ENCODE results near the gene FAM163B. TPM values are rescaled to one million over a fixed set of nuclear protein-coding genes. Genes with fewer than 3 reads are reported as not detected.

The FAM163B gene
- total RNA-seq, 4 donors from 2014 or later, result not detected

- Histone ChIP-seq H3K9me3 (no peaks in the 10 kb centered on the region), H3K27me3 (no peaks in the 10 kb centered on the region), H3K36me3 (no peaks in the 10 kb centered on the region), H3K4me1 (peaks cover 9 to 40% of the 10 kb centered on the region in 2 donors), H3K27ac (no peak overlapping the region), H3K4me3 (replicated peaks in 1 of 3) (no peak overlapping the region)
- no peak for TF ChIP-seq POLR2A (IDR thresholded peaks at IDR 0.05)
- 91 to 100% methylated on average over 1 to 6 of the region's 9 CpGs for WGBS, 2 donors
- DNase-seq, result no peak
- intact Hi-C loops (cut with DNase I), result no loop called here
Observed at GRCh38 chr9:133536536-133536935, 72.7 kb downstream of the FAM163B start.

- H3K4me3 ChIP-seq (replicated peaks in 1 of 3), result no peak overlapping the region
- H3K9me3 ChIP-seq, result no peaks in the 10 kb centered on the region
- DNase-seq, result no peak
- 86% methylated on average over 4 of the region's 11 CpGs; no CpG with 5 or more reads in 1 of the 2 donors for WGBS, 2 donors
- H3K27me3 ChIP-seq, result no peaks in the 10 kb centered on the region
- no peak overlapping the region for H3K27ac ChIP-seq
- intact Hi-C loops (cut with DNase I), result no loop called here
- H3K4me1 ChIP-seq, result peaks cover 9 to 40% of the 10 kb centered on the region in 2 donors
- no peaks in the 10 kb centered on the region for H3K36me3 ChIP-seq
- TF ChIP-seq POLR2A (IDR thresholded peaks at IDR 0.05) (no peak), CTCF (IDR thresholded peaks at IDR 0.05) (no peak)
Observed at GRCh38 chr9:133536080-133536479, 73.1 kb downstream of the FAM163B start.

GRCh38 chr9:133535306-133535877 lies 73.8 kb downstream of the FAM163B start:
- Histone ChIP-seq H3K27ac (peak overlapping the region in 1 of 3 donors; percentile 28), H3K4me3 (replicated peaks in 1 of 3) (peak overlapping the region in 1 of 3 donors; percentile 35), H3K27me3 (no peaks in the 10 kb centered on the region), H3K36me3 (no peaks in the 10 kb centered on the region), H3K4me1 (peaks cover 9 to 39% of the 10 kb centered on the region in 2 donors), H3K9me3 (no peaks in the 10 kb centered on the region)
- no peak for TF ChIP-seq CTCF (IDR thresholded peaks at IDR 0.05)
- intact Hi-C loops (cut with DNase I), result no loop called here
- DNase-seq, result no peak
- 41 to 51% methylated on average over 3 to 13 of the region's 13 CpGs for WGBS, 2 donors

GRCh38 chr9:133534346-133535291 lies 74.6 kb downstream of the FAM163B start, which contains the start of gene ADAMTSL2:
Gene ADAMTSL2 (plus strand): TSS chr9:133534704. CDS start chr9:133536713, 2,009 bp downstream.
- DNase-seq, result peak; percentile 77 to 81
- Histone ChIP-seq H3K36me3 (no peaks in the 10 kb centered on the region), H3K4me1 (peaks cover 9 to 32% of the 10 kb centered on the region in 2 donors), H3K4me3 (replicated peaks in 1 of 3) (peak within 1 kb of the TSS in 2 of 3 donors; percentile 32 to 35), H3K9me3 (no peaks in the 10 kb centered on the region), H3K27ac (peak within 1 kb of the TSS; percentile 4 to 33 (median 28)), H3K27me3 (no peaks in the 10 kb centered on the region)
- TF ChIP-seq POLR2A (IDR thresholded peaks at IDR 0.05), result no peak
- no peak for TF ChIP-seq CTCF (IDR thresholded peaks at IDR 0.05)
- 1 to 2% methylated on average over 12 to 25 of the region's 70 CpGs for WGBS, 2 donors
- intact Hi-C loops (cut with DNase I), result no loop called here

- Histone ChIP-seq H3K27me3 (no peaks in the 10 kb centered on the region), H3K27ac (peak overlapping the region; percentile 4 to 33 (median 12)), H3K4me3 (replicated peaks in 1 of 3) (no peak overlapping the region), H3K4me1 (peaks cover 9 to 27% of the 10 kb centered on the region in 2 donors), H3K36me3 (no peaks in the 10 kb centered on the region), H3K9me3 (no peaks in the 10 kb centered on the region)
- TF ChIP-seq POLR2A (IDR thresholded peaks at IDR 0.05), result no peak
- no peak for TF ChIP-seq CTCF (IDR thresholded peaks at IDR 0.05)
- intact Hi-C loops (cut with DNase I), result no loop called here
- WGBS, 2 donors, result 58 to 66% methylated on average over 6 to 7 of the region's 9 CpGs
- DNase-seq, result no peak
Observed at GRCh38 chr9:133533857-133534256, 75.3 kb downstream of the FAM163B start.

All from thyroid gland (tissue), 4 donors.